Activated T-helper 17 cell treated with anti-CD3 and anti-CD28 coated beads, Interleukin-2, amount 50 U/mL, for 72 hours (primary cell): ENCODE data around the gene KIF3B. TPM values are rescaled to one million over a fixed set of nuclear protein-coding genes. Genes with fewer than 3 reads are reported as not detected.
"Not testable (repeated sequence)": the region's sequence is repeated elsewhere in the genome, so short reads cannot be mapped to it uniquely, and the experiment has no call there.

ENCODE experiments used
- ATAC-seq: fragments of 150-1000 bp; cut with Tn5 transposase; replicated peaks from 2 replicates; pipeline ENCODE4 v1.10.0; 2021; ENCODE audit warnings: mild to moderate bottlenecking, moderate library complexity
- H3K27ac Mint-ChIP-seq: one replicate; pipeline ENCODE4 v1.8.0; 2022; ENCODE audit warnings: mixed read lengths
- H3K27me3 Mint-ChIP-seq: one replicate; pipeline ENCODE4 v1.8.0; 2022; ENCODE audit warnings: mixed read lengths
- H3K36me3 Mint-ChIP-seq: one replicate; pipeline ENCODE4 v1.8.0; 2022; ENCODE audit warnings: low read depth, mild to moderate bottlenecking, mixed read lengths
- H3K4me1 Mint-ChIP-seq: one replicate; pipeline ENCODE4 v1.8.0; 2022; ENCODE audit warnings: mixed read lengths
- H3K4me3 Mint-ChIP-seq: one replicate; pipeline ENCODE4 v1.8.0; 2022; ENCODE audit warnings: mild to moderate bottlenecking, mixed read lengths
- H3K9me3 Mint-ChIP-seq: one replicate; pipeline ENCODE4 v1.8.0; 2022; ENCODE audit warnings: mixed read lengths
- total RNA-seq, 2 donors: library from RNA; stranded (reverse); gene quantifications; one replicate each; pipeline ENCODE4 v1.2.3, GENCODE V29; 2022

The KIF3B gene
- total RNA-seq, 2 donors from 2014 or later: 25.9 to 43.0 TPM

DNA sequence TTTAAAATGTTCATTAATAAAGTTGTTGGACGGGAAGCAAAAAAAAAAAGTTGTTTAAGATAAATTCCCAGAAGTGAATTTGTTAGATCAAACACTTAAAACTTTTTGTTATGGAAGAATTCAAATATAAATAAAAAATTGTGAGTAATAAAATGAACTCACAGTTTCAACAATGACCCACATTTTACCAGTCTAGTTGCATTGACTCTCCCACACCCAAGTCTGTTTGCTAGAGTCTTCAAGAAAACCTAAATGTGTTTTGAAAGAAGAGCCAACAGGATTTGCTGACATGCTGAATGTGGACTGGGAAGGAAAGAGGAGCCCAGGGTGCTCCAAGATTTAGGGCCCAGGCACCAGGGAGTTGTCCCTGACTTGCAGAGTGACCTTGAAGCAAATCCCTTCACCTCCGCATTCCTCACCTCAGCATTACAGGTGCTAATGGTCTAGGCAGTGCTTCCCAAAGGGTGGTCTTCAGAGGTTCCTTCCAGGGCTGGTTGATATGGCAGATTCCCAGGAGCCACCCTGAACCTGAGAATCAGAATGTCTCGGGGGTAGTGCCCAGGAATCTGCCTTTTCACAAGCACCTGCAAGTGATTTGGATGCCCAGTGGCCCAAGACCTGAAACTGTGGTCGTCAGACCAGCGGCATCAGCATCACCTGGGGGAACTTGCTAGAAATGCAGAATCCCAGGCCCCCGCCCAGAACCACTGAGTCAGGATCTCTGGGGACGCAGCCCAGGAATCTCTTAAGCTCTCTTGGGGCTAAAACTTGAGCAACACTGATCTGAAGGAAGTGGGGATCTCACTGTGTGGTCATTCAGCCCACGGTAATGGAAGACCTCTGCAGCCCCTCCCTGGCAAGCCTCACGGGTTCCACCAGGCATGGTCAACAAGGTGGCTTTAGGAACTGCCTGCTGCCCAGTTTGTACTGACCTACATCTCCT lies 38.7 kb upstream of the KIF3B start:
- ATAC-seq: no peak
- no peaks in the 10 kb centered on the region for H3K27me3 Mint-ChIP-seq
- peaks cover 41% of the 10 kb centered on the region for H3K36me3 Mint-ChIP-seq
- H3K4me3 Mint-ChIP-seq: no peak overlapping the region
- H3K27ac Mint-ChIP-seq: no peak overlapping the region
- H3K4me1 Mint-ChIP-seq: peaks cover 5% of the 10 kb centered on the region
- no peaks in the 10 kb centered on the region for H3K9me3 Mint-ChIP-seq

DNA sequence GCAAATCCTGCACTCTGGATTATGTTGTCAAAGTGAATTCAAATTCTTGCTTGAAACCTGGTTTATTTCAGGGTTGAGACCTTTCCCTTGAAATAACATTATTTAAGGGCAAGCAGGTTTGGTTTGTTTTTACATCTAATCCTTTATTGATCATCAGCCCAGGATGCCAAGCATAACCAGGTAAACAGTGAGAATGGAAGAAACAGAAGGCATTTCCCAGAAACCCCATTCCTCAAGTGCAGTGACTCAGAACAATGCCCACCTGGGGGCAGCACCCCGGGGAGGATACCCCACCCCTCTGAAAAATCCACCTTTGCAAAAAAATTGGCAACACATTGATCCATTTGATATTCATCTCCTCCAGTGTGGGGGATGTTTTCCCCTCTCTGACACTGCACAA lies 37.2 kb upstream of the KIF3B start:
- Mint-ChIP-seq H3K27me3 (no peaks in the 10 kb centered on the region), H3K4me3 (no peak overlapping the region), H3K36me3 (peaks cover 27% of the 10 kb centered on the region), H3K4me1 (peaks cover 10% of the 10 kb centered on the region), H3K27ac (peak overlapping the region; percentile 32), H3K9me3 (no peaks in the 10 kb centered on the region)
- ATAC-seq: peak; percentile 37

DNA sequence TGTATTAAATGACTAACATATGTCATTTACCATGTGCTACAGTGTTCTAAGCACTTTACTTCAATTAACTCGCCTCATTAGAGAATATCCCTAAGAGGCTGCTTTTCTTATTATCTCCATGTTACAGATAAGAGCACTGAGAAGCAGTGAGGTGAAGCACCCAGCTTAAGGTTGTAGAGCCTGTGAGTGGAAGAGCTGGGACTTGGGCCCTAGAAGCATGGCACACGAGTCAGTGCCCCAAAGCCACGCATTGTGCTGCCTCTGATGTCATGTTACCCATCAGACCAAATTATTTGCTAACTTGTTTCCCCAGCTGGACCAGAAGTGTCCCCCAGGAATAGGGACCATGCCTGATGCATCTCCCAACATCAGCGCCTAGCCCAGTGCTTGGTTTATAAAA lies 35.6 kb upstream of the KIF3B start:
- Mint-ChIP-seq H3K36me3 (peaks cover 10% of the 10 kb centered on the region), H3K4me3 (no peak overlapping the region), H3K4me1 (peaks cover 5% of the 10 kb centered on the region), H3K9me3 (no peaks in the 10 kb centered on the region), H3K27ac (no peak overlapping the region), H3K27me3 (no peaks in the 10 kb centered on the region)
- no peak for ATAC-seq

DNA sequence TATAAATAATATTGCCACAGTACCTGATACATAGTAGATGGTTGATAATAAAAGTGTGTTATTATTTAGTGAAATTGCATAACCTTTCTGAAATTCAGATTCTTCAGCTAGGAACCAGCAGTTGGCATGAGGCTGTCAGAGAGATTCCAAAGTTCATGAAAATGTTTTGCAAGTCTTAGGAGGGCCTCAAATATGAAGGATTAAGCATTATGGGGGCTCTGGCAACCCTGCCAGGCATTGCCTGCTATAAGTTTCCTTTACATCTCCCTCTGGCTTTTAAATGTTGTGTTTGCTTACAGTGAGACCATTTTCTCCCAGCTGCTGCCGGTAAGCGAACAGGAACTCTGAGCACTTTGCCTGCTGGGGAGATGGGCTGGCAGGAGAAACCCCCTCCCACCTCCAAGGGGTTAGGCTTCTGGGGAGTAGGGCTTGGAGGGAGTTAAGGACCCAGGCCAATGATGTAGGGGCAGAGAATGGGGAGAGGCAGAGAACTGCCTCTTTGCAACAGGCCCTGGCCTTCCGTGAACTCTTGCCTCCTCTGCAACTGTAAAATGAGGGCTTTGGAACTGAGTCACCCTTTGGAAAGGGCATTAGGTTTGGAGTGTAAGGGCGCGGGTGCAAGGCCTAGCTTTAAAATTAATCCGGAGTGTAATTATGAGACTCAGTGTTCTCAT lies 33.2 kb upstream of the KIF3B start:
- Mint-ChIP-seq H3K4me1 (peaks cover 5% of the 10 kb centered on the region), H3K9me3 (no peaks in the 10 kb centered on the region), H3K4me3 (no peak overlapping the region), H3K27me3 (no peaks in the 10 kb centered on the region), H3K27ac (peak overlapping the region; percentile 38), H3K36me3 (no peaks in the 10 kb centered on the region)
- ATAC-seq: no peak

DNA sequence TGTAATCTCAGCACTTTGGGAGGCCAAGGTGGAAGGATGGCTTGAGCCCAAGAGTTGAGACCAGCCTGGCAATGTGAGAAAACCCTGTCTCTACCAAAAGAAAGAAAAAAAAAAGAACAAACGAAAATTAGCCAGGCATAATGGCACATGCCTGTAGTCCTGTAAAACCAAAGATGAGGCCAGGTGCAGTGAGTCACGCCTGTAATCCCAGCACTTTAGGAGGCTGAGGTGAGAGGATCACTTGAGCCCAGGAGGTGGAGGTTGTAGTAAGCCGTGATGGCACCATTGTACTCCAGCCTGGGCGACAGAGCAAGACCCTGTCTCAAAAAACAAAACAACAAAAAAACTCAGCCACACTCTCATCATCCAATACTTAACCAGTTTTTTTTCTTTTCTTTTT lies 32.5 kb upstream of the KIF3B start:
- no peaks in the 10 kb centered on the region for H3K36me3 Mint-ChIP-seq
- ATAC-seq: no peak
- peaks cover 5% of the 10 kb centered on the region for H3K4me1 Mint-ChIP-seq
- H3K4me3 Mint-ChIP-seq: no peak overlapping the region
- no peaks in the 10 kb centered on the region for H3K27me3 Mint-ChIP-seq
- peak overlapping the region; percentile 38 for H3K27ac Mint-ChIP-seq
- H3K9me3 Mint-ChIP-seq: no peaks in the 10 kb centered on the region

GRCh38 chr20:32246208-32246607 lies 31.2 kb upstream of the KIF3B start:
- peak overlapping the region; percentile 3 for H3K27ac Mint-ChIP-seq
- not testable (repeated sequence) for H3K9me3 Mint-ChIP-seq, ATAC-seq, H3K4me1 Mint-ChIP-seq, H3K4me3 Mint-ChIP-seq, H3K36me3 Mint-ChIP-seq, H3K27me3 Mint-ChIP-seq

GRCh38 chr20:32248043-32248442 lies 29.4 kb upstream of the KIF3B start:
- Mint-ChIP-seq H3K9me3 (no peaks in the 10 kb centered on the region), H3K27me3 (no peaks in the 10 kb centered on the region), H3K36me3 (peaks cover 12% of the 10 kb centered on the region), H3K4me3 (no peak overlapping the region), H3K4me1 (peaks cover 18% of the 10 kb centered on the region), H3K27ac (peak overlapping the region; percentile 25)
- ATAC-seq: no peak

DNA sequence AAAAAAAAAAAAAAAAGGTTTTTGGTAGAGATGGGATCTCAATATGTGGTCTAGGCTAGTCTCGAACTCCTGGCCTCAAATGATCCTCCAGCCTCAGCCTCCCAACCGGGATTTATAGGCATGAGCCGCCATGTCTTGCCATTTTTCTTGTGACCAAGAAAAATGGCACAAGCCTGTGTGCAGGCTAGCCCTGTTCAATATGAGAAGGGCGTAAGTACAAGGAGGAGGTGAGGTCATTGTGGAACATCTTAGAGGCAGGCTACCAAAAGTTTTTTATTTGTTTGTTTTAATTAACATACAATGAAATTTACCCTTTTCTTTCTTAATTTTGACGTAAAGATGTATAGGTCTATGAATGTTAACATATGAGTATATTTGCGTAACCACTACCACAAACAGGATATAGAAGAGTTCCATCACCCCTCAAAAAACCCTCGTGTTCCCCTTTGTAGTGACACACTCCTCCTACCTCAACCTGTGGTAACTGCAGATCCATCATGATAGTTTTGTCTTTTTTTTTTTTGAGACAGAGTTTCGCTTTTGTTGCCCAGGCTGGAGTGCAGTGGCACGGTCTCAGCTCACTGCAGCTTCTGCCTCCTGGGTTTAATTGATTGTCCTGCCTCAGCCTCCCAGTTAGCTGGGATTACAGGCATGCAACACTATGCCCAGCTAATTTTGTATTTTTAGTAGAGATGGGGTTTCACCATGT lies 28.3 kb upstream of the KIF3B start:
- H3K9me3 Mint-ChIP-seq: no peaks in the 10 kb centered on the region
- peaks cover 18% of the 10 kb centered on the region for H3K4me1 Mint-ChIP-seq
- peaks cover 12% of the 10 kb centered on the region for H3K36me3 Mint-ChIP-seq
- peak; percentile 80 for ATAC-seq
- H3K27ac Mint-ChIP-seq: peak overlapping the region; percentile 83
- peak overlapping the region; percentile 50 for H3K4me3 Mint-ChIP-seq
- no peaks in the 10 kb centered on the region for H3K27me3 Mint-ChIP-seq

DNA sequence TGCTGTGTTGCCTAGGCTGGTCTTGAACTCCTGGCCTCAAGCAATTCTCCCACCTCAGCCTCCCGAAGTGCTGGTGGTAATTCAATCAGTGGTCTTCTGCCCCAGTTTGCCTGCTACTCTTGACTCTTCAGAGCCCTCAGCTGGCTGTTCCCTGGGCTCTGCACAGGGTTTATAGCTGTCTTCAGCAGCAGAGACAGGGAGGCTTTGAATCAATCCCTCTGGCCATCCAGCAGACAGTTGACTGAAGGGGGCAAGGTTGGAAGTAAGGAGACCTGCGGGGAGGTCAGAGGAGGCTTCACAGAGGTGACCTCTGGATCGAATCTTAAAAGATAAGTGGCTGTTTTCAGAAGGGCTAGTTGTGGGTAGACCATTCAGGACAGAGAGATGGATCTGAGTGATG lies 26.0 kb upstream of the KIF3B start:
- peaks cover 18% of the 10 kb centered on the region for H3K4me1 Mint-ChIP-seq
- no peaks in the 10 kb centered on the region for H3K9me3 Mint-ChIP-seq
- H3K36me3 Mint-ChIP-seq: peaks cover 12% of the 10 kb centered on the region
- peak overlapping the region; percentile 79 for H3K4me3 Mint-ChIP-seq
- H3K27ac Mint-ChIP-seq: peak overlapping the region; percentile 92
- H3K27me3 Mint-ChIP-seq: no peaks in the 10 kb centered on the region
- peak; percentile 1 for ATAC-seq

- no peaks in the 10 kb centered on the region for H3K27me3 Mint-ChIP-seq
- H3K4me3 Mint-ChIP-seq: peak overlapping the region; percentile 79
- ATAC-seq: peak; percentile 72
- H3K9me3 Mint-ChIP-seq: no peaks in the 10 kb centered on the region
- H3K4me1 Mint-ChIP-seq: peaks cover 21% of the 10 kb centered on the region
- H3K36me3 Mint-ChIP-seq: peaks cover 12% of the 10 kb centered on the region
- H3K27ac Mint-ChIP-seq: peak overlapping the region; percentile 92
Measured at GRCh38 chr20:32252189-32252588, 25.3 kb upstream of the KIF3B start.

- not testable (repeated sequence) for H3K36me3 Mint-ChIP-seq, H3K4me1 Mint-ChIP-seq, H3K4me3 Mint-ChIP-seq, ATAC-seq, H3K9me3 Mint-ChIP-seq, H3K27ac Mint-ChIP-seq, H3K27me3 Mint-ChIP-seq
Measured at GRCh38 chr20:32260973-32261372, 16.5 kb upstream of the KIF3B start.

- H3K36me3 Mint-ChIP-seq: no peaks in the 10 kb centered on the region
- H3K4me1 Mint-ChIP-seq: peaks cover 1% of the 10 kb centered on the region
- H3K4me3 Mint-ChIP-seq: no peak overlapping the region
- no peaks in the 10 kb centered on the region for H3K27me3 Mint-ChIP-seq
- ATAC-seq: no peak
- H3K9me3 Mint-ChIP-seq: no peaks in the 10 kb centered on the region
- H3K27ac Mint-ChIP-seq: no peak overlapping the region
Measured at GRCh38 chr20:32261644-32262043, 15.8 kb upstream of the KIF3B start.

DNA sequence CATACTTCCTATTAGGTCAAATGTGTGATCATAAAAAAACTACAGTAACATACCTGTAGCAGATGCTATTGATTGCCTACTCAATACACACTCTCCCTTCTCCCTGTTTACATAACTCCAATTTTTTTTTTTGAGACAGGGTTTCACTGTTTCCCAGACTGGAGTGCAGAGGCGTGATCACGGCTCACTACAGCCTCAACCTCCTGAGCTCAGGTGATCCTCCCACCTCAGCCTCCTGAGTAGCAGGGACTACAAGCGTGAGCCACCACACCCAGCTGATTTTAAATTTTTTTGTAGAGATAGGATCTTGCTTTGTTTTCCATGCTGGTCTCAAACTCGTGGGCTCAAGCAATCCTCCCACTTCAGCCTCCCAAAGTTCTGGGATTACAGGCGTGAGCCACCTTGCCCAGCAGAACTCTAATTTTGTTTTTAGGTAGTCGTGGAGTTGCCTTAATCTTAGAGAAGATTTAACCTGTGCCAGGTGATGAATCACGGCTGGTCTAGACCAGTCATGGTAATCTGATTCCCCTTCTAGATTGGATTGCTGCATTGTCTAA lies 14.0 kb upstream of the KIF3B start:
- H3K4me3 Mint-ChIP-seq: no peak overlapping the region
- no peak overlapping the region for H3K27ac Mint-ChIP-seq
- no peaks in the 10 kb centered on the region for H3K36me3 Mint-ChIP-seq
- no peaks in the 10 kb centered on the region for H3K4me1 Mint-ChIP-seq
- ATAC-seq: no peak
- no peaks in the 10 kb centered on the region for H3K9me3 Mint-ChIP-seq
- H3K27me3 Mint-ChIP-seq: no peaks in the 10 kb centered on the region

- H3K9me3 Mint-ChIP-seq: no peaks in the 10 kb centered on the region
- H3K27me3 Mint-ChIP-seq: no peaks in the 10 kb centered on the region
- H3K4me1 Mint-ChIP-seq: peaks cover 5% of the 10 kb centered on the region
- no peak overlapping the region for H3K4me3 Mint-ChIP-seq
- no peak overlapping the region for H3K27ac Mint-ChIP-seq
- H3K36me3 Mint-ChIP-seq: no peaks in the 10 kb centered on the region
- ATAC-seq: no peak
Measured at GRCh38 chr20:32271620-32272019, 5.8 kb upstream of the KIF3B start.
